Chondrocyte (in vitro differentiated cells): Measurements from ENCODE around the gene DENND11. TPM values are rescaled to one million over a fixed set of nuclear protein-coding genes. Genes with fewer than 3 reads are reported as not detected.

ENCODE experiments used
- DNase-seq: peaks from one replicate; pipeline ENCODE4 v3.0.0; 2021; ENCODE audit warnings: mixed read lengths, low spot score
- H3K27ac Mint-ChIP-seq: one replicate; pipeline ENCODE4 v1.8.0; 2021; ENCODE audit warnings: mild to moderate bottlenecking, moderate library complexity, mixed read lengths; ENCODE audit not compliant: unreplicated experiment
- H3K27me3 Mint-ChIP-seq: 2 replicates; pipeline ENCODE4 v1.8.0; 2021; ENCODE audit warnings: low read depth, mixed read lengths
- H3K36me3 Mint-ChIP-seq: 2 replicates; pipeline ENCODE4 v1.8.0; 2021; ENCODE audit warnings: low read depth, mixed read lengths
- H3K4me1 Mint-ChIP-seq: 2 replicates; pipeline ENCODE4 v1.8.0; 2021; ENCODE audit warnings: low read depth, mild to moderate bottlenecking, mixed read lengths
- H3K4me3 Mint-ChIP-seq: one replicate; pipeline ENCODE4 v1.8.0; 2021; ENCODE audit warnings: mild to moderate bottlenecking, moderate library complexity, mixed read lengths; ENCODE audit not compliant: unreplicated experiment
- H3K9me3 Mint-ChIP-seq: 2 replicates; pipeline ENCODE4 v1.8.0; 2021; ENCODE audit warnings: low read depth, mixed read lengths
- total RNA-seq: library from RNA; stranded (reverse); gene quantifications from 3 replicates; pipeline ENCODE4 v1.2.1, GENCODE V29; 2021
- TF ChIP-seq, protein P1 (sequence below): fragments of 200-600 bp; sonication (generic); IDR thresholded peaks from 2 replicates; pipeline ENCODE4 v1.5.0; 2021; ENCODE audit warnings: antibody characterized with exemption, mild to moderate bottlenecking, moderate library complexity

Gene DENND11
- total RNA-seq, 1 donor from 2014 or later = 8.5 TPM

- H3K27ac Mint-ChIP-seq = no peak overlapping the region
- H3K36me3 Mint-ChIP-seq = no peaks in the 10 kb centered on the region
- peaks cover 38% of the 10 kb centered on the region for H3K4me1 Mint-ChIP-seq
Measured at GRCh38 chr7:141701489-141702046, 398 bp downstream of the DENND11 start.

GRCh38 chr7:141700848-141701371 is 1.1 kb downstream of the DENND11 start:
- H3K27ac Mint-ChIP-seq = peak overlapping the region; percentile 57
- H3K9me3 Mint-ChIP-seq = no peaks in the 10 kb centered on the region
- H3K27me3 Mint-ChIP-seq = no peaks in the 10 kb centered on the region
- DNase-seq = no peak
- H3K36me3 Mint-ChIP-seq = no peaks in the 10 kb centered on the region
- TF ChIP-seq, protein P1, sequence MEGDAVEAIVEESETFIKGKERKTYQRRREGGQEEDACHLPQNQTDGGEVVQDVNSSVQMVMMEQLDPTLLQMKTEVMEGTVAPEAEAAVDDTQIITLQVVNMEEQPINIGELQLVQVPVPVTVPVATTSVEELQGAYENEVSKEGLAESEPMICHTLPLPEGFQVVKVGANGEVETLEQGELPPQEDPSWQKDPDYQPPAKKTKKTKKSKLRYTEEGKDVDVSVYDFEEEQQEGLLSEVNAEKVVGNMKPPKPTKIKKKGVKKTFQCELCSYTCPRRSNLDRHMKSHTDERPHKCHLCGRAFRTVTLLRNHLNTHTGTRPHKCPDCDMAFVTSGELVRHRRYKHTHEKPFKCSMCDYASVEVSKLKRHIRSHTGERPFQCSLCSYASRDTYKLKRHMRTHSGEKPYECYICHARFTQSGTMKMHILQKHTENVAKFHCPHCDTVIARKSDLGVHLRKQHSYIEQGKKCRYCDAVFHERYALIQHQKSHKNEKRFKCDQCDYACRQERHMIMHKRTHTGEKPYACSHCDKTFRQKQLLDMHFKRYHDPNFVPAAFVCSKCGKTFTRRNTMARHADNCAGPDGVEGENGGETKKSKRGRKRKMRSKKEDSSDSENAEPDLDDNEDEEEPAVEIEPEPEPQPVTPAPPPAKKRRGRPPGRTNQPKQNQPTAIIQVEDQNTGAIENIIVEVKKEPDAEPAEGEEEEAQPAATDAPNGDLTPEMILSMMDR = no peak
- peak overlapping the region; percentile 69 for H3K4me3 Mint-ChIP-seq
- peaks cover 38% of the 10 kb centered on the region for H3K4me1 Mint-ChIP-seq

More at GRCh38 chr7:141701489-141702046, 398 bp downstream of the DENND11 start:
- Mint-ChIP-seq H3K9me3 (no peaks in the 10 kb centered on the region), H3K4me3 (peak overlapping the region; percentile 69), H3K27me3 (no peaks in the 10 kb centered on the region)
- TF ChIP-seq, protein P1 = peak; percentile 8
- DNase-seq = no peak

DNA sequence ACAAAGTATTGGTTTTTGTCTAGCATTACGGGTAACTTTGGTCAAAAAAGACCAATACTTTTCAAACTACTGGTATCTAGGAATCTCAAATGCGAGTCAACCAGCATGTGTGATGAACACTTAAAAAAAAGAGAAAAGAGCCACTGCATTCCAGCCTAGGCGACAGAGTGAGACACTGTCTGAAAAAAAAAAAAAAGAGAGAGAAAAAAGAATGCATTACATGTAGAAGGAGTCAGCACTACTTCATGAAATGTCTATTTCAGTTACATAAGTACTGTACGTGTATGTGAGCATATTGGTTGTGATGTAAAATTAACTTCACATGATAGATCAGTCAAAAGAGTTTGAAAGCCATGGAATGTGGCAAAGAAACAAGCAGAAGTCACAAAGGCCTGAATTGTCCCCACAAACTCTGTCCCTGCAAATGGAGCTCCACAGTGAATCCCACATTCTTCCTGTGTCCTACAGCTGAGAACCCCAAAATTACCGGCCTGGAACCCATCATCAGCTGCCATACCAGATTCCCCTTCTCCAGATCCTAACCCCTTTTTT is 1.6 kb downstream of the DENND11 start:
- Mint-ChIP-seq H3K4me1 (peaks cover 36% of the 10 kb centered on the region), H3K27me3 (no peaks in the 10 kb centered on the region), H3K27ac (peak overlapping the region; percentile 57), H3K9me3 (no peaks in the 10 kb centered on the region), H3K4me3 (peak overlapping the region; percentile 69), H3K36me3 (no peaks in the 10 kb centered on the region)
- DNase-seq = no peak
- TF ChIP-seq, protein P1 = no peak

GRCh38 chr7:141699860-141700259 is 2.1 kb downstream of the DENND11 start:
- H3K27me3 Mint-ChIP-seq = no peaks in the 10 kb centered on the region
- no peak overlapping the region for H3K4me3 Mint-ChIP-seq
- H3K27ac Mint-ChIP-seq = no peak overlapping the region
- TF ChIP-seq, protein P1 = no peak
- H3K36me3 Mint-ChIP-seq = no peaks in the 10 kb centered on the region
- H3K9me3 Mint-ChIP-seq = no peaks in the 10 kb centered on the region
- H3K4me1 Mint-ChIP-seq = peaks cover 31% of the 10 kb centered on the region
- DNase-seq = no peak

DNA sequence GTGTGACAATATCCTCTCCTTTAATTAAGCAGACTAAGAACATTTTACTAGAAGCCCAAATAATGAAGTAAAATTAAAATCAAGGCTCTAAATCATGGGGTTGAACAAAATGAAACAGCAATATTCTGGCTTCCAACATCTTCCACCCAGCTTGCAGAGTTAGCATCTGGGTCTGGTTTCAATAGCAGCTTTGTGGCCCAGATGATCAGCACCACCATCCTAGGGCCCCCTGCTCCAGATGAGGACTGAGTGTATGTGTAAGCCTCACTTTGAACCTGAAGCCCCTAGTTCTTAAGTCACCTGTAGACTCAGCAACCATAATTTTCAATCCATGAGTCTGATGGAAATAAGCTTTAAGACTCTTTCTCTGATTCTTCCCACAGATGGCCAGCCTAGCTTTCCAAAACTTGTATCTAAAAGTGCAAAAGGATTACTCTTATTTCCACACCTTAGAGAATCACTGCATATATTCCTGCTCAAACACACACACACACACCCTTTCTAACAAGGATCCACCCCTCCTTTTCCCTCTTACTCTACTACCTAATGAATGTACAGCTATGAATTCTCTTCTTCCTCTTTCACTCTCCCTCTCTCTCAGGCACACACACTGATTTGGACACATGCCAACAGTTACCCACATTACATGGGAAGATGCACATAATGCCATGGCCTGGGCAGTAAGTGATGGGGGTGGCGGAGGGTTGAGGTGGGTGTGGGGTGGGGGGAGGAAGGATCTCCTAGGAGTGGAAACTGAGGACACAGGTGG is 3.5 kb downstream of the DENND11 start:
- peaks cover 29% of the 10 kb centered on the region for H3K4me1 Mint-ChIP-seq
- no peak for DNase-seq
- no peaks in the 10 kb centered on the region for H3K27me3 Mint-ChIP-seq
- no peak overlapping the region for H3K4me3 Mint-ChIP-seq
- H3K36me3 Mint-ChIP-seq = no peaks in the 10 kb centered on the region
- TF ChIP-seq, protein P1 = no peak
- no peak overlapping the region for H3K27ac Mint-ChIP-seq
- H3K9me3 Mint-ChIP-seq = no peaks in the 10 kb centered on the region
